ENCODE measurements around the gene ZFPM1. TPM values are rescaled to one million over a fixed set of nuclear protein-coding genes. Genes with fewer than 3 reads are reported as not detected.

The ZFPM1 gene
- total RNA-seq, 1 donor from 2014 or later = 11.1 TPM

DNA sequence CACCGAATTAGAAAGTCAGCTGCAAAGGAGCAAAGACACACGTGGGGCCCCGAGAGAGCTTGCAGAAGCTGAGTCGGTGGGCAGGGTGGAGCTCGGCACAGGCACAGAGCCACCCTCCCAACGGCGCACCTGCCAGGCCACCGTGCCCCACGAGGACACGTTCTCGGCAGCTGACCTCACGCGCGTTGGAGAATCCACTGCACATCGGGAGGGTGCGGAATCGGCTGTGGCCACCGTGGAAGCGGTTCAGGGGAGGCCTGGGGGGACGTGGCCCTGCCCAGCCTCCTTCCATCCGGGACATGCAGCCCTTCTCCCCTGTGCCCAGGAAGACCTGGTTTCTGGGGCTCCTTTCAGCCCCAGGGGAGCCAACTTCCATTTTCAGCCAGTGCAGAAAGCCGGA lies 20.9 kb upstream of the ZFPM1 start:
- TF ChIP-seq CTCF (conservative IDR thresholded peaks at IDR 0.05) = no peak

DNA sequence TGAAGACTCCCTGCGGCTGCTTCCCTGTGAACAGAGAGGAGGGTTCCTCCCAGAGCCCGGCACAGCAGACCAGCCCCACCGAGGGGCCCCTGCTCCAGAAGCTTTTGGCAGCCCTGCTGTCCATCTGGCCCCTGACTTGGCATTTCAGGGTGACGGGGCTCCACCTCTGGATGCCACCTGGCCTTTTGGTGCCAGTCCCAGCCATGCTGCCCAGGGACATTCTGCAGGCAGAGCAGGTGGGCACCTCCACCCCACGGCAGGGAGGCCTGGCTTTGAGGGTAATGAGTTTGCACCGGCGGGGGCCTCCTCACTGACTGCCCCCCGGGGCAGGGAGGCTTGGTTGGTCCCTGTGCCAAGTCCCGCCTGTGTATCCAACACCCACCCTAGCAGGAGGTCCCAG lies 20.3 kb upstream of the ZFPM1 start:
- Mint-ChIP-seq H3K9me3 (no peaks in the 10 kb centered on the region), H3K27me3 (ENCODE audit: low read depth) (no peaks in the 10 kb centered on the region), H3K36me3 (ENCODE audit: low read depth) (no peaks in the 10 kb centered on the region), H3K27ac (ENCODE audit: unreplicated experiment) (no peak overlapping the region), H3K4me3 (no peak overlapping the region), H3K4me1 (no peaks in the 10 kb centered on the region)
- no peak for DNase-seq (ENCODE audit: low read depth, low spot score)
- TF ChIP-seq CTCF (conservative IDR thresholded peaks at IDR 0.05) = no peak

More for the DNA sequence above, 20.9 kb upstream of the ZFPM1 start:
- H3K4me3 Mint-ChIP-seq = no peak overlapping the region
- no peaks in the 10 kb centered on the region for H3K4me1 Mint-ChIP-seq
- H3K27ac Mint-ChIP-seq (ENCODE audit: unreplicated experiment) = no peak overlapping the region
- H3K27me3 Mint-ChIP-seq (ENCODE audit: low read depth) = no peaks in the 10 kb centered on the region
- H3K36me3 Mint-ChIP-seq (ENCODE audit: low read depth) = no peaks in the 10 kb centered on the region
- no peaks in the 10 kb centered on the region for H3K9me3 Mint-ChIP-seq
- no peak for DNase-seq (ENCODE audit: low read depth, low spot score)

GRCh38 chr16:88433632-88434352 lies 19.3 kb upstream of the ZFPM1 start:
- H3K9me3 Mint-ChIP-seq = no peaks in the 10 kb centered on the region
- H3K4me3 Mint-ChIP-seq = no peak overlapping the region
- DNase-seq (ENCODE audit: low read depth, low spot score) = no peak
- no peak overlapping the region for H3K27ac Mint-ChIP-seq (ENCODE audit: unreplicated experiment)
- H3K4me1 Mint-ChIP-seq = no peaks in the 10 kb centered on the region
- H3K36me3 Mint-ChIP-seq (ENCODE audit: low read depth) = no peaks in the 10 kb centered on the region
- TF ChIP-seq CTCF (conservative IDR thresholded peaks at IDR 0.05) = no peak
- H3K27me3 Mint-ChIP-seq (ENCODE audit: low read depth) = no peaks in the 10 kb centered on the region

DNA sequence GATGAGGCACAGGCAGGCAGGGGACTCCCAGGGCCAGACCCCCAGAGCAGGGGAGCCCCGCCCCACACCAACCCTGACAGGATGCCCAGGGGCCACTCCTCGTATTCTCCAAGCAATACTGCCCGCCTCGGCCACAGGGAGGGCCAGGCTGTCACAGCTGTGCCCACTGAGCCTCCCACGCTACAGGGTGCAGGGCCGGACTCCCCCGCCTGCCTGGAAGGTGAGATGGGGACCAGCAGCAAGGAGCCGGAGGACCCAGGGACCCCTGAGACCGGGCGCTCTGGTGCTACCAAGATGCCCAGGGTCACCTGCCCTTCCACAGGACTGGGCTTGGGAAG lies 18.8 kb upstream of the ZFPM1 start:
- no peaks in the 10 kb centered on the region for H3K9me3 Mint-ChIP-seq
- no peak for DNase-seq (ENCODE audit: low read depth, low spot score)
- H3K27ac Mint-ChIP-seq (ENCODE audit: unreplicated experiment) = no peak overlapping the region
- no peaks in the 10 kb centered on the region for H3K36me3 Mint-ChIP-seq (ENCODE audit: low read depth)
- no peak overlapping the region for H3K4me3 Mint-ChIP-seq
- TF ChIP-seq CTCF (conservative IDR thresholded peaks at IDR 0.05) = no peak
- H3K27me3 Mint-ChIP-seq (ENCODE audit: low read depth) = no peaks in the 10 kb centered on the region
- no peaks in the 10 kb centered on the region for H3K4me1 Mint-ChIP-seq

DNA sequence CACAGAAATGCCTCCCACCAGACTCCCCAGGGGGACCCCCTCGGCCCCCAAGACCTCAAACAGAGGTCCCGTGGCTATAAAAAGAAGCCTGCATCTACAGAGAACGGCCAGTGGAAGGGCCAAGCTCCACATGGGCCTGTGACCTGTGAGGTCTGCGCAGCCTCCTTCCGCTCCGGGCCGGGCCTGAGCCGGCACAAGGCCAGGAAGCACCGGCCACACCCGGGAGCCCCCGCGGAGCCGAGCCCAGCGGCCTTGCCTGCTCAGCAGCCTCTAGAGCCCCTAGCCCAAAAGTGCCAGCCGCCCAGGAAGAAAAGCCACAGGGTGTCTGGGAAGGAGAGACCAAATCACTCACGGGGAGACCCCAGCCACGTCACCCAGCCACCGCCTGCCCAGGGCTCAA lies 18.3 kb upstream of the ZFPM1 start:
- TF ChIP-seq CTCF (conservative IDR thresholded peaks at IDR 0.05) = no peak

More for the DNA sequence above, 18.3 kb upstream of the ZFPM1 start:
- H3K27me3 Mint-ChIP-seq (ENCODE audit: low read depth) = no peaks in the 10 kb centered on the region
- H3K4me1 Mint-ChIP-seq = no peaks in the 10 kb centered on the region
- no peak for DNase-seq (ENCODE audit: low read depth, low spot score)
- H3K4me3 Mint-ChIP-seq = no peak overlapping the region
- H3K27ac Mint-ChIP-seq (ENCODE audit: unreplicated experiment) = no peak overlapping the region
- no peaks in the 10 kb centered on the region for H3K9me3 Mint-ChIP-seq
- H3K36me3 Mint-ChIP-seq (ENCODE audit: low read depth) = no peaks in the 10 kb centered on the region

Data from neural crest cell (in vitro differentiated cells).